Muscle layer of colon (tissue), 2 donors: ENCODE results near the gene KRT72.
"Not testable (repeated sequence)": the region's sequence is repeated elsewhere in the genome, so short reads cannot be mapped to it uniquely, and the experiment has no call there.

Experiments
- H3K27ac ChIP-seq: one replicate; pipeline ENCODE4 v1.7.0; 2013; ENCODE audit warnings: low read depth, mild to moderate bottlenecking, low read length, moderate library complexity
- H3K27me3 ChIP-seq, 2 donors: one replicate each; pipeline ENCODE4 v1.7.0; 2013; ENCODE audit warnings: low read length in 2 of 2, mild to moderate bottlenecking in 2 of 2; ENCODE audit not compliant: insufficient read depth in 2 of 2, control insufficient read depth in 1 of 2
- H3K36me3 ChIP-seq: one replicate; pipeline ENCODE4 v1.7.0; 2013; ENCODE audit warnings: mild to moderate bottlenecking, low read length; ENCODE audit not compliant: insufficient read depth
- H3K4me1 ChIP-seq: one replicate; pipeline ENCODE4 v1.7.0; 2013; ENCODE audit warnings: mild to moderate bottlenecking, low read length; ENCODE audit not compliant: insufficient read depth
- H3K4me3 ChIP-seq, 2 donors: one replicate each; pipeline ENCODE4 v1.7.0; 2013; ENCODE audit warnings: low read length in 2 of 2, low read depth in 1 of 2, mild to moderate bottlenecking in 1 of 2, moderate library complexity in 1 of 2
- H3K9ac ChIP-seq: one replicate; pipeline ENCODE4 v1.7.0; 2013; ENCODE audit warnings: low read length
- H3K9me3 ChIP-seq: one replicate; pipeline ENCODE4 v1.7.0; 2013; ENCODE audit warnings: mild to moderate bottlenecking, low read length
- donor health status: abdominal sarcoma.
- donor health status: Adenocarcinoma of cecum.

The KRT72 gene

GRCh38 chr12:52604859-52605258 is 3.6 kb upstream of the KRT72 start:
- Histone ChIP-seq H3K27me3 (peaks cover 9 to 25% of the 10 kb centered on the region in 2 donors), H3K9ac (no peak overlapping the region), H3K4me1 (no peaks in the 10 kb centered on the region), H3K4me3 (no peak overlapping the region), H3K27ac (no peak overlapping the region), H3K9me3 (no peaks in the 10 kb centered on the region), H3K36me3 (no peaks in the 10 kb centered on the region)

DNA sequence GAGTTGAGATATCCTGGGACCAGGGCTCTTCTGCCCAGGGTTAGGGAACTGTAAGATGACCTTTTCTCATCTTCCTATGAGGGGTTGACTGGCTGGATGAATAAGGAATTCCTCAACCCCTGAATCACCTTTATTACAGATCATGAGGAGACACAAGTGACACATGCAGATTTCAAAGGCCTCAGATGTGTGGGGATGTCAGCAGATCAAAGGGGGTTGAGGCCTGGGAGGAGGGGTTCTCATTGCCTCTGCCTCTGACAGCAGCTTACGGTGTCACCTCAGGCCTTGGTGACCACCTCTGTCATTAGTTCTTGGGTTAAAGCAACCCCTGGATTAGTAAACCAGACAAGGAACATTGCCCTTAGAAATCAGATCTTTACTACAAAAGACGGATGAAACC is 2.1 kb upstream of the KRT72 start:
- no peak overlapping the region for H3K27ac ChIP-seq
- peaks cover 9 to 19% of the 10 kb centered on the region in 2 donors for H3K27me3 ChIP-seq
- H3K4me1 ChIP-seq, result no peaks in the 10 kb centered on the region
- H3K9ac ChIP-seq, result no peak overlapping the region
- H3K9me3 ChIP-seq, result no peaks in the 10 kb centered on the region
- H3K4me3 ChIP-seq, result no peak overlapping the region
- no peaks in the 10 kb centered on the region for H3K36me3 ChIP-seq

DNA sequence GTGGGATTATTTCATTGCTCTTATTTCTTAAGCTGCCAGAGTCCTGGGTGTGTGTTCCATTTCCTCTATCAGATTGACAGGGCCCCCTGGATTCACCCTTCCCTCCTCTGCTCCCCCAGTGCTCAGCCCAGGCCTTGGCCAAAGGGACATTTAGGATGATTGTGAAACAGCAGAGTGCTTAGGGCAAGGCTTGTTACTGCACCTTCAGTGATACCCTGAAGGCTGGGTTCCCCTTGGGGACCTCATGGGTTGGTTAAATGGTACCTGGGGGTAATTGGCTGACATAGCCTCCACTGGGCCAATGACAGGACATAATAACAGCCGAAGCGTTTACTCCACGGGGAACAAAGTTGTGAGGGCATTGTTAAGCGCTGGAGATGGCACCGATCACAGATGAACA is 1.3 kb upstream of the KRT72 start:
- Histone ChIP-seq H3K27ac (no peak overlapping the region), H3K36me3 (no peaks in the 10 kb centered on the region), H3K9me3 (no peaks in the 10 kb centered on the region), H3K4me1 (no peaks in the 10 kb centered on the region), H3K9ac (no peak overlapping the region), H3K4me3 (no peak overlapping the region), H3K27me3 (peaks cover 9 to 19% of the 10 kb centered on the region in 2 donors)

GRCh38 chr12:52601671-52602070 is 408 bp upstream of the KRT72 start:
- H3K4me1 ChIP-seq, result no peaks in the 10 kb centered on the region
- H3K36me3 ChIP-seq, result no peaks in the 10 kb centered on the region
- peaks cover 9 to 19% of the 10 kb centered on the region in 2 donors for H3K27me3 ChIP-seq
- H3K4me3 ChIP-seq, result no peak overlapping the region
- H3K9me3 ChIP-seq, result no peaks in the 10 kb centered on the region
- no peak overlapping the region for H3K27ac ChIP-seq
- H3K9ac ChIP-seq, result no peak overlapping the region

- Histone ChIP-seq H3K36me3 (no peaks in the 10 kb centered on the region), H3K9me3 (no peaks in the 10 kb centered on the region), H3K27ac (no peak overlapping the region), H3K27me3 (peaks cover 9 to 19% of the 10 kb centered on the region in 2 donors), H3K4me3 (no peak overlapping the region), H3K9ac (no peak overlapping the region), H3K4me1 (no peaks in the 10 kb centered on the region)
Measured at GRCh38 chr12:52600475-52600874, 788 bp downstream of the KRT72 start.

GRCh38 chr12:52600071-52600470 is 1.2 kb downstream of the KRT72 start:
- H3K9me3 ChIP-seq, result no peaks in the 10 kb centered on the region
- no peak overlapping the region for H3K27ac ChIP-seq
- H3K27me3 ChIP-seq, result peaks cover 9 to 19% of the 10 kb centered on the region in 2 donors
- no peaks in the 10 kb centered on the region for H3K4me1 ChIP-seq
- H3K36me3 ChIP-seq, result no peaks in the 10 kb centered on the region
- no peak overlapping the region for H3K9ac ChIP-seq
- H3K4me3 ChIP-seq, result no peak overlapping the region

DNA sequence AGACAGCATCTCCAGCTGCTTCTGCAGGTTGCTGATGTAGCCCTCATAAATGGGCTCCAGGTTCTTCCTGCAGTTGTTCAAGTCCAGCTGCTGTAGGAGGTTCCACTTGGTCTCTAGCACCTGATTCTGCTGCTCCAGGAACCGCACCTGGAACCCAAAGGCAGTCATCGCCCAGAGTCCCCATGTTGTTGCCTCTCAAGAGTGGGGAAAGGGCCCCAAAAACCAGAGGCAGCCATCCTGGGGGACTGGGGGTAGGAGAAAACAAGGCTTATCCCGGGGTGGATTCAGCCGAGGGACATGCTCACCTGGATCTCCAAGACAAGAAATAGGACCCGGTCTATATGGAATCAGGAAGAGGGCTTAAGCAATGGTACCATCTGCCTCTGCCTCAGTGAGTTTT is 2.3 kb downstream of the KRT72 start:
- Histone ChIP-seq H3K9me3 (no peaks in the 10 kb centered on the region), H3K36me3 (no peaks in the 10 kb centered on the region), H3K27ac (no peak overlapping the region), H3K27me3 (peaks cover 9 to 19% of the 10 kb centered on the region in 2 donors), H3K4me3 (no peak overlapping the region), H3K9ac (no peak overlapping the region), H3K4me1 (no peaks in the 10 kb centered on the region)

DNA sequence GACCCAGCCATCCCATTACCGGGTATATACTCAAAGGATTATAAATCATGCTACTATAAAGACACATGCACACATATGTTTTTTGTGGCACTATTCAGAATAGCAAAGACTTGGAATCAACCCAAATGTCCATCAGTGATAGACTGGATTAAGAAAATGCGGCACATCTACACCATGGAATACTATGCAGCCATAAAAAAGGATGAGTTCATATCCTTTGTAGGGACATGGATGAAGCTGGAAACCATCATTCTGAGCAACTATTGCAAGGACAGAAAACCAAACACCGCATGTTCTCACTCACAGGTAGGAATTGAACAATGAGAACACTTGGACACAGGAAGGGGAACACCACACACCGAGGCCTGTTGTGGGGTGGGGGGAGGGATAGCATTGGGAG is 7.0 kb downstream of the KRT72 start:
- H3K27ac ChIP-seq, H3K4me1 ChIP-seq, H3K4me3 ChIP-seq, H3K9ac ChIP-seq, H3K36me3 ChIP-seq, H3K27me3 ChIP-seq, H3K9me3 ChIP-seq: not testable (repeated sequence)

GRCh38 chr12:52591521-52591920 is 9.7 kb downstream of the KRT72 start:
- no peaks in the 10 kb centered on the region for H3K36me3 ChIP-seq
- H3K27ac ChIP-seq, result no peak overlapping the region
- no peaks in the 10 kb centered on the region for H3K27me3 ChIP-seq
- no peak overlapping the region for H3K4me3 ChIP-seq
- no peaks in the 10 kb centered on the region for H3K4me1 ChIP-seq
- no peaks in the 10 kb centered on the region for H3K9me3 ChIP-seq
- H3K9ac ChIP-seq, result no peak overlapping the region

DNA sequence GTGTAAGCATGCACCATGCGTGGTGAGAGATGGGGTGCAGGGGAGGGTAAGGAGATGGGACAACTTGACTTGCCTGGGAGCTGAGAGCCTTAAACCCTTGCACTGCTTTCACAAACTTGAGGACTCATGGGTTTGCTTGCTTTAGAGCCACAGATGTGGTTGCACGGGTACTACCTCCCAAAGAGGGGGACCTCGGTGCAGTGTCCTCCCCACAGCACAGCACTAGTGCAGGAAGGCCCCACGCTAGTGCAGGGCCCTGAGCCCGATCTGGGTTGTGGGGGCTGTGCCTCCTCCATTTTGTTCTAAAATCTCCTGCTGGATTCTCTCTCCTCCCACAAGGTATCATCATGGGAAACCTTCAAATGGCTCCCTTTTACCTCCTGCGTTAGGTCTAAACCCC is 11.2 kb downstream of the KRT72 start:
- Histone ChIP-seq H3K9ac (no peak overlapping the region), H3K27ac (no peak overlapping the region), H3K36me3 (no peaks in the 10 kb centered on the region), H3K9me3 (no peaks in the 10 kb centered on the region), H3K4me1 (no peaks in the 10 kb centered on the region), H3K4me3 (no peak overlapping the region), H3K27me3 (no peaks in the 10 kb centered on the region)

DNA sequence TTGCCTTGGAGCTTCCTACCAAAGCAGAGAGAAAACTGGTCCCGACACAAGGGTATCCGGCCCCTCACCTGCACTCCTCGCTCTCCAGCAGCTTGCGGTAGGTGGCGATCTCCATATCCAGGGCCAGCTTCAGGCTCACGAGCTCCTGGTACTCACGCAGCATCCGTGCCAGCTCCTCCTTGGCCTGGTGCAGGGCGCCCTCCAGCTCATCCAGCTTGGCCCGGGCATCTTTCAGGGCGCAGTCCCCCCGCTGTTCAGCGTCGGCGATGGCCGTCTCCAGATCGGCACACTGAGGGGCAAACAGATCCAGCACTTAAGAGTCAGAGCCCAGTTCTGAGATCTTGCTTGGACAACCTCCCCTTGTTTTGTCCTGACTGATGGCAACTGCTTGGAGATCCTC is 13.7 kb downstream of the KRT72 start:
- Histone ChIP-seq H3K9me3 (no peaks in the 10 kb centered on the region), H3K9ac (no peak overlapping the region), H3K4me1 (no peaks in the 10 kb centered on the region), H3K27me3 (peaks cover 0 to 3% of the 10 kb centered on the region in 2 donors), H3K27ac (no peak overlapping the region), H3K4me3 (no peak overlapping the region), H3K36me3 (no peaks in the 10 kb centered on the region)

DNA sequence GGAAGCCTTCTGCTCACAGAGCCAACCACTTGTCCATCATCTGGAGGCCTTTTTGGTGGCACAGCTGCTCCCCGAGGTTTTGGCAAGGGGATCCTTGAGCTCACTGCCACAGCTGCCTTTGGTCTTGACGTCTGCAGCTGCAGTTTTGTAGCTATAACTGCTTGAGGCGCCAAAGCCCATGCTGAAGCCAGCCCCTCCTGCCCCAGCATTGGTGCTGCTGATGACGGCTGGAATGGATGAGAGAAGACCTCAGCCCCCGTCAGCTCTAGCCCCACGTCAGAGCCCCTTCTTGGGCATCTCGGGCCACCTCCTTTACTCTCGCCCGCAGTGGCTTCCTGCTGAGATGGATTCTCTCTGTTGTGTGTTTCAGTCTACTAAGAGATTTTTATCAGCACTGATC is 15.3 kb downstream of the KRT72 start:
- no peak overlapping the region for H3K9ac ChIP-seq

More for the DNA sequence above, 15.3 kb downstream of the KRT72 start:
- Histone ChIP-seq H3K4me1 (no peaks in the 10 kb centered on the region), H3K27me3 (peaks cover 0 to 3% of the 10 kb centered on the region in 2 donors), H3K9me3 (no peaks in the 10 kb centered on the region), H3K27ac (no peak overlapping the region), H3K36me3 (no peaks in the 10 kb centered on the region), H3K4me3 (no peak overlapping the region)
